Astrocyte of the spinal cord (primary cell): ENCODE measurements around the gene SLCO4A1.

Source experiments
- DNase-seq: peaks from one replicate; pipeline ENCODE4 v3.0.0; 2011; ENCODE audit warnings: low read depth, low spot score
- H3K4me3 ChIP-seq: 2 replicates; pipeline ENCODE4 v1.5.1; 2011; ENCODE audit warnings: low read depth, mild to moderate bottlenecking, low read length, moderate library complexity
- in situ Hi-C: cut with HindIII; loops from 2 replicates; pipeline ENCODE4 v1.10.0; 2017; ENCODE audit warnings: low sequenced_read_pairs
- TF ChIP-seq, protein P1 (sequence below): IDR thresholded peaks from 2 replicates; pipeline ENCODE4 v1.5.1; 2012; ENCODE audit warnings: low read depth, mild to moderate bottlenecking, low read length, inconsistent platforms

The SLCO4A1 gene

DNA sequence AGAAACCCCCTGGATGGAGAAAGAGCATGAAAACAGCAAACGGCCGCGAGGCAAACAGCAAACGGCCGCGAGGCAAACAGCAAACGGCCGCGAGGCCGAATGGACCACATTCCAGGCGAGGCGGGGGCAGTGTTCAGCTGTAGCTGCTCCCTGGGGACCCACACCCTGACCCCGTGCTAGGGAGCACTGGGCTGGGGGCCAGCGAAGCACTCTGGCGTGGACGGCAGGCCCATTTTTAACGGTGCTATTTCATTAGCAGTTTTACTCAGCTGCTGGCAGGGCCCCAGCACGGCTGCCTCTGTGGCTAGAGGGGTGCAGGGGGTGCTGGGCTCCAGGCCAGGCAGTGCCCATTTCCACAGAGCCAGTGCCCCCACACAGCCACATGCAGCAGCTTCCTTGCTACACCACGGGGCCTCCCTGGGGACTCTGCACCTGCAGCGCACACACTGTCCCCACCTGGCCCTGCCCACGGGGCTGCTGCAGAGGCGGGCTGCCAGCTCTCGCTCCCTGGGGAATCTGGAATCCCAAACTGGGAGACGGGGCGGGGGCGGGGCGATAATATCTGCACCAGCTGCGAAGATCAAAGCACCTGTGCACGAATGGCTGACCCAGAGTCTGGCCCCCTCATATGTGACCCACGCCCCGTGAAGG is 35.6 kb upstream of the SLCO4A1 start:
- TF ChIP-seq, protein P1, sequence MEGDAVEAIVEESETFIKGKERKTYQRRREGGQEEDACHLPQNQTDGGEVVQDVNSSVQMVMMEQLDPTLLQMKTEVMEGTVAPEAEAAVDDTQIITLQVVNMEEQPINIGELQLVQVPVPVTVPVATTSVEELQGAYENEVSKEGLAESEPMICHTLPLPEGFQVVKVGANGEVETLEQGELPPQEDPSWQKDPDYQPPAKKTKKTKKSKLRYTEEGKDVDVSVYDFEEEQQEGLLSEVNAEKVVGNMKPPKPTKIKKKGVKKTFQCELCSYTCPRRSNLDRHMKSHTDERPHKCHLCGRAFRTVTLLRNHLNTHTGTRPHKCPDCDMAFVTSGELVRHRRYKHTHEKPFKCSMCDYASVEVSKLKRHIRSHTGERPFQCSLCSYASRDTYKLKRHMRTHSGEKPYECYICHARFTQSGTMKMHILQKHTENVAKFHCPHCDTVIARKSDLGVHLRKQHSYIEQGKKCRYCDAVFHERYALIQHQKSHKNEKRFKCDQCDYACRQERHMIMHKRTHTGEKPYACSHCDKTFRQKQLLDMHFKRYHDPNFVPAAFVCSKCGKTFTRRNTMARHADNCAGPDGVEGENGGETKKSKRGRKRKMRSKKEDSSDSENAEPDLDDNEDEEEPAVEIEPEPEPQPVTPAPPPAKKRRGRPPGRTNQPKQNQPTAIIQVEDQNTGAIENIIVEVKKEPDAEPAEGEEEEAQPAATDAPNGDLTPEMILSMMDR, result no peak
- in situ Hi-C loops, result no loop called here
- no peak overlapping the region for H3K4me3 ChIP-seq
- DNase-seq, result no peak

DNA sequence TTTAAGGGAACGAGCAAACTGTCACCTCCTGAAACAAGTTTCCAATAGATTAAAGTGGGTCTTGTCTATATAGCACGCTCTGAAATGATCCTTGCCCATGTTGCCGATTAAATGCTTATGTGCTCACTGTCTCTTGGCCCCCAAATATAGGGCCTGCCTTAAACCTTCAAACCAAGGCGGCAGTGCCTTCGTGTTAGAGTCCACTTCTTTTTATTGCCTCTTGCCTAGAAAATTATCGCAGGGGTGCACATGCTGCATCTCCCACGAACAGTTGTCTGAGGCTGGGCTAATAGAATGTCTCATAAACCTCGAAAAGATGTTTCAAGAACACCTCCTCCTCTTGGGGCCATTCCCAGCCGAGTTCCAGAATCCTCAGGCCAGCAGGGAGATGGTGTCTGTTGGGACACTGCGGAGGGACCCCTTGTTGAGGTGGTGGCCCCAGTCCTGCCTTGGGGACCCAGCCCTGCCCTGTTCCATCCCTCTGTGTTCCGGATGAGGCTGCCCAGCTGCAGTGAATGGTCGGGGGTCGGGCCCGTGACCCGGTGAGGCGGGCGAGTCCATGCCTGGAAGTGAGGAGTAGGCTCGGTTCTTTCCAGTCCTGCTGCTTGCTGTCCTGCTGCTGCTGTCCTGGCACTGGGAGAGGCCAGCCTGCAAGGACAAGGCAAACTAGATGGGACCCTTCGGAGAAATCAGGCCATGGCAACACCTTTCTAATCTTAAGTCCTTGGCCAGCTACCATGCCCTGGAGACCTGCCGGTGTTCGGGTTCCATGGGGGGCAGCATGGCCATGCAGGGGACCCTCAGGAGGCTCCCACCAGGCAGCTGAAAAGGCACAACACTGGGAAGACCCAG is 34.7 kb upstream of the SLCO4A1 start:
- in situ Hi-C loops, result no loop called here
- no peak overlapping the region for H3K4me3 ChIP-seq
- DNase-seq, result no peak
- TF ChIP-seq, protein P1, result no peak

DNA sequence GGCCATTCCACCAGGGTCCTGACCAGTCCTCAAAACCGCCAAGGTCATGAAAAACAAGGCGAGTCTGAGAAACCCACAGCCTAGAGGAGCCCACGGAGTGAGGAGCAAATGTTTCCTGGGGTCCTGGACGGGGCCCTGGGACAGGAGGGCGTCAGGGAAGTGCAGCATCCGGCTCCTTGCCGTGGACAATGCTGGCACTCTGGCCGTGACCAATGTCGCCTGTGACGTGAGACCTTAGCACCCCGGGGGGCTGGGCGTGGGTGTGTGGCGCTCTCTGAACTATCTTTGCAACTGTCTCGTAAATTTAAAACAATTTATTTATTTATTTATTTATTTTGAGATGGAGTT is 34.1 kb upstream of the SLCO4A1 start:
- TF ChIP-seq, protein P1, result no peak
- DNase-seq, result no peak
- no peak overlapping the region for H3K4me3 ChIP-seq
- in situ Hi-C loops, result no loop called here

DNA sequence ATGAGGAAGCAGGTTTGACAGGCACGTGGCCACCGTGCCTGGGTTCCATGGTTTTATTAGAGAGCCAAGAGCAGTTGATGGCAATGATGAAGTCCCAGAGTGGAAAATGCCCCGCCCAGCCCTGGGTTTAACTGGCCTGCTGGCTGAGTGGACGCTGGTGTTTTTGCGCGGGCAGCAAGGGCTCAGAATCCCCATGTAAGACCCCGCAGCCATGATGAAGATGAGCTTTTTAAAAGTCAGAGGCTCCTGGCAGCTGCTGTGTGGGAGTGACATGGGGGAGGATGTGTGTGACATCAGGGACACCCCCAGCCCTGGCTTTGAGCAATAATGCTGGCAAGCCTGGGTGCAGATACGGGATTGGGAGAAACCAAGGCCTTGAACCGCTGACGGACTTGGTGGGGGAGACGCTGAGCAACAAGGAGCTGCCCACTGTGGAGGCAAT is 33.0 kb upstream of the SLCO4A1 start:
- in situ Hi-C loops, result no loop called here
- TF ChIP-seq, protein P1, result no peak
- DNase-seq, result no peak

DNA sequence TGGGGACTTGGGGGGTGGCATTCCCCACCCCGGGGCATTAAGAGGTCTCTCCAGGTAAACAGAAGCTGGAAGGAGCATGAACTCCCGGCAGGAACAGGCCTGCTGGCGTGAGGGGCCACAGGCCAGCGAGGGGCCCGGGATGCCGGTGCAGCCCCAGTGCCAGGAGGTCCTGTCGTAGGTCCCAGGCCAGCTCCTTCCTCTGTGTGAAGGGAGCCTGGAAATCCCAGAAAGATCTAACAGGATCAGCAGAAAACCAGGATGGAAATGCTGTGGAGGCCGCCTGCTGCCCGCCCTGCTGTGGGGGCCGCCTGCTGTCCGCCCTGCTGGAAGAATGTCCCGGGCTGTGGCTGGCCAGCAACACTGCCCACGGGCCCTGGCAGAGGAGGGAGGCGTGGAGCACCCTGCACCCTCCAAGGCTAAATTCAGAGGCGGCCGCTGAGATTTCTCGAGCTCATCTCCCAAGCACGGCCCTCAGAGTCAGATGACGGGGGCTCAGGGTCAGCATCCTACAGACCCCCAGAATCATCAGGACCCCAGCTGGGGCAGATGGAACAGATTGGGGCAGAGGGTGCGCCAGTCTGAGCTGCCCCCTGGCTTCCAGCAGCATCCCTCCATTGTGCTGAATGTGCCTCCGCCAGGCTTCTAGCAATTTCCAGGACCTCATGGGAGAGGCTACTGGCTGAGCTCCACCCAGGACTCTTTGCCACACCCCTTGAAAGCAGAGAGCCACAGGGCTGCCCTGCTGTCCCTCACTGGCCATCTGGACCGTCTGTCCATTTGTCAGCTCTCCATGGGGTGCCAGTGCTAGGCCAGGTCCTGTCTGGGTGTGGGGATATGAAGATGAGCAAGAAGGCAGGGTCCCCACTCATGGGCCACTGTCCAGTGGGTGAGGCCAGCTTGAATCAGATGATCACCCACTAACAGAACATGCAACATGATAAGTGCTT is 32.2 kb upstream of the SLCO4A1 start:
- TF ChIP-seq, protein P1, result no peak
- no peak overlapping the region for H3K4me3 ChIP-seq
- DNase-seq, result no peak
- in situ Hi-C loops, result no loop called here

More for the DNA sequence above, 33.0 kb upstream of the SLCO4A1 start:
- H3K4me3 ChIP-seq, result no peak overlapping the region

DNA sequence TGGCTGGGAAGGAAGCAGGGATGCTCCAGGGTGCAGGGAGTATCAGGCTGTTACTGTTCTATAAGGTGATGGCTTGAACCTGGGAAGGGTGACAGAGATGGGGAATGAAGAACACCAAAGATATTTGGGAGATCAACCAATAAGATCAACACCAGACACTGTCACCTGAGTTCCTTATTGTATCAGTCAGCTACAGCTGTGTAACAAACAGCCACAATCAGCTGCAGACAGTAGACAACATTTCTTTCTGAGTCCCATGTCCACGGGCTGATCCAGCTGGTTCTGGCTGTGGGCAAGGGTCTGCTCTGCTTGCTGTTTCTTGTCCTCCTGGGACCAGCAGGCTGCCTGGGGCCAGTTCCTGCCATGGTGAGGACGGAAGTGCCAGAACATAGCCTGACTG is 31.3 kb upstream of the SLCO4A1 start:
- H3K4me3 ChIP-seq, result no peak overlapping the region
- in situ Hi-C loops, result no loop called here
- TF ChIP-seq, protein P1, result no peak
- no peak for DNase-seq
